Loucy (cell line): ENCODE results near the gene TRA2B.

ENCODE experiments used
- H2AFZ ChIP-seq: fragments of 200-600 bp; sonication (generic); 2 replicates; pipeline ENCODE4 v1.6.0; 2016; ENCODE audit warnings: antibody characterized with exemption, mild to moderate bottlenecking, low read length, moderate library complexity
- H3F3A ChIP-seq: fragments of 200-600 bp; 2 replicates; pipeline ENCODE4 v1.6.0; 2016; ENCODE audit warnings: antibody characterized with exemption, low read depth, mild to moderate bottlenecking
- H3K27me3 ChIP-seq: fragments of 200-600 bp; sonication (generic); 2 replicates; pipeline ENCODE4 v1.6.1; 2014; ENCODE audit warnings: low read length, mild to moderate bottlenecking; ENCODE audit not compliant: insufficient read depth, poor library complexity, severe bottlenecking
- H3K36me3 ChIP-seq: fragments of 200-600 bp; sonication (generic); 2 replicates; pipeline ENCODE4 v1.6.1; 2016; ENCODE audit warnings: low read length; ENCODE audit not compliant: insufficient read depth
- H3K4me1 ChIP-seq: fragments of 200-600 bp; sonication (generic); 2 replicates; pipeline ENCODE4 v1.5.1; 2014; ENCODE audit warnings: low read length, mild to moderate bottlenecking; ENCODE audit not compliant: insufficient read depth, poor library complexity, severe bottlenecking
- H3K4me2 ChIP-seq: fragments of 200-600 bp; sonication (generic); 2 replicates; pipeline ENCODE4 v1.6.0; 2014; ENCODE audit warnings: antibody characterized with exemption, low read length, low read depth, mild to moderate bottlenecking; ENCODE audit not compliant: poor library complexity, severe bottlenecking
- H3K4me3 ChIP-seq: fragments of 200-600 bp; sonication (generic); 2 replicates; pipeline ENCODE4 v1.5.1; 2014; ENCODE audit warnings: low read length, mild to moderate bottlenecking, mixed read lengths; ENCODE audit not compliant: poor library complexity, severe bottlenecking
- H3K79me2 ChIP-seq: fragments of 200-600 bp; sonication (generic); 2 replicates; pipeline ENCODE4 v1.6.1; 2014; ENCODE audit warnings: low read length; ENCODE audit not compliant: insufficient read depth
- H3K9ac ChIP-seq: fragments of 200-600 bp; sonication (generic); 2 replicates; pipeline ENCODE4 v1.6.0; 2014; ENCODE audit warnings: mild to moderate bottlenecking, low read depth, low read length, moderate library complexity; ENCODE audit not compliant: poor library complexity, severe bottlenecking
- H3K9me2 ChIP-seq: fragments of 200-600 bp; sonication (generic); replicated peaks from 2 replicates; pipeline ENCODE4 v1.6.1; 2016; ENCODE audit warnings: low read depth, low read length, mixed read lengths
- H3K9me3 ChIP-seq: fragments of 200-600 bp; sonication (generic); 2 replicates; pipeline ENCODE4 v1.6.1; 2014; ENCODE audit warnings: mild to moderate bottlenecking, antibody characterized with exemption, low read length, low read depth; ENCODE audit not compliant: insufficient read depth
- H4K20me1 ChIP-seq: fragments of 200-600 bp; sonication (generic); 2 replicates; pipeline ENCODE4 v1.6.0; 2014; ENCODE audit warnings: antibody characterized with exemption, low read length, mild to moderate bottlenecking; ENCODE audit not compliant: insufficient read depth, poor library complexity, severe bottlenecking
- EZH2phosphoT487 ChIP-seq: fragments of 200-600 bp; IDR thresholded peaks from 2 replicates; pipeline ENCODE4 v1.6.1; 2018; ENCODE audit warnings: antibody characterized with exemption, mild to moderate bottlenecking, moderate library complexity, borderline replicate concordance
- TF ChIP-seq, protein P1 (sequence below): fragments of 200-600 bp; sonication (generic); conservative IDR thresholded peaks from 2 replicates; pipeline ENCODE4 v1.5.1; 2014; ENCODE audit warnings: mild to moderate bottlenecking, antibody characterized with exemption, low read length

Gene TRA2B

DNA sequence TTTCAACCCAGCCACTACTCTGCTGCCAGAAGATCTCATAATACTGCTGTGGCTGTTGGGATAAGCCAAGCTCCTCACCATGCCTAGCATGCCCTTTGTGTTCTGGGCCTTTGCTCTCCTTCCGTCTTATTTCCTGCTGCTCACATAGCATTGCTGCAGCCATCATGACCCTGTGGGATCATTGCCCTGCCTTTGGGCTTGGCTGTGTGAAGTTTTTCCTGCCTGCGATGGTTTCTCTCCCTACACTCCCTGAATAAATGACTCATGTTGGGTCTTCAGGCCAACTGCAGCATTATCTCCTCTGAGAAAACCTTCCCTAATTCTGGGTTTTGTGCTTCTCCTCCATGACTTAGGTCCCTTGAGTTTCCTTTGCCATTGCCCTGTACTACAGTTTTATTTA lies 20.8 kb upstream of the TRA2B start:
- Histone ChIP-seq H3K4me3 (no peak overlapping the region), H3K9me3 (no peaks in the 10 kb centered on the region), H3F3A (no peaks in the 10 kb centered on the region), H3K27me3 (no peaks in the 10 kb centered on the region), H3K4me2 (no peak overlapping the region), H4K20me1 (no peaks in the 10 kb centered on the region), H3K9me2 (no peaks in the 10 kb centered on the region), H3K79me2 (no peaks in the 10 kb centered on the region), H3K36me3 (no peaks in the 10 kb centered on the region), H3K9ac (no peak overlapping the region), H2AFZ (no peak overlapping the region), H3K4me1 (peaks cover 10% of the 10 kb centered on the region)
- TF ChIP-seq EZH2phosphoT487, result no peak
- TF ChIP-seq, protein P1, sequence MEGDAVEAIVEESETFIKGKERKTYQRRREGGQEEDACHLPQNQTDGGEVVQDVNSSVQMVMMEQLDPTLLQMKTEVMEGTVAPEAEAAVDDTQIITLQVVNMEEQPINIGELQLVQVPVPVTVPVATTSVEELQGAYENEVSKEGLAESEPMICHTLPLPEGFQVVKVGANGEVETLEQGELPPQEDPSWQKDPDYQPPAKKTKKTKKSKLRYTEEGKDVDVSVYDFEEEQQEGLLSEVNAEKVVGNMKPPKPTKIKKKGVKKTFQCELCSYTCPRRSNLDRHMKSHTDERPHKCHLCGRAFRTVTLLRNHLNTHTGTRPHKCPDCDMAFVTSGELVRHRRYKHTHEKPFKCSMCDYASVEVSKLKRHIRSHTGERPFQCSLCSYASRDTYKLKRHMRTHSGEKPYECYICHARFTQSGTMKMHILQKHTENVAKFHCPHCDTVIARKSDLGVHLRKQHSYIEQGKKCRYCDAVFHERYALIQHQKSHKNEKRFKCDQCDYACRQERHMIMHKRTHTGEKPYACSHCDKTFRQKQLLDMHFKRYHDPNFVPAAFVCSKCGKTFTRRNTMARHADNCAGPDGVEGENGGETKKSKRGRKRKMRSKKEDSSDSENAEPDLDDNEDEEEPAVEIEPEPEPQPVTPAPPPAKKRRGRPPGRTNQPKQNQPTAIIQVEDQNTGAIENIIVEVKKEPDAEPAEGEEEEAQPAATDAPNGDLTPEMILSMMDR, result no peak

DNA sequence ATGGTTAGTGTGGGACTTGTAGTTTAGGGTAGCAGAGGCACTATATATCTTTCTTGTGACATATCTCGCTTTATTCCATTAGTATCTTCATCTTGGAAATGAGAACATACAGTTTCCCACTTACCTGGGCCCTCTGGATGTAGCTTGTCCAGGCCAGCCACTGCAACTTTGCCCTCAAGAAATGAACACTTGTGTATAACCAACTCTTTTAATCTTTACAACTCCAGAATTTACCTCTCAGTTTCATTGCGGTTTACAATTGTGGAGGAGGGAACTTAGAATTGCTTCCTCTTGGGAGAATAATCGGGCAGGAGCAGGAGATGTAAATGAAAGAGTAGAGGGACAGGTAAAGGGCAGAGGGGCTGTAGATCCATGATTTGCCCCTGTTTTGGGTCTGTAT lies 18.4 kb upstream of the TRA2B start:
- H3K36me3 ChIP-seq, result no peaks in the 10 kb centered on the region
- H3F3A ChIP-seq, result no peaks in the 10 kb centered on the region
- no peak overlapping the region for H3K4me3 ChIP-seq
- H3K9me2 ChIP-seq, result no peaks in the 10 kb centered on the region
- TF ChIP-seq, protein P1, result no peak
- no peak for TF ChIP-seq EZH2phosphoT487
- no peaks in the 10 kb centered on the region for H4K20me1 ChIP-seq
- H2AFZ ChIP-seq, result no peak overlapping the region
- H3K4me2 ChIP-seq, result no peak overlapping the region
- no peaks in the 10 kb centered on the region for H3K9me3 ChIP-seq
- H3K9ac ChIP-seq, result no peak overlapping the region
- H3K79me2 ChIP-seq, result no peaks in the 10 kb centered on the region
- peaks cover 10% of the 10 kb centered on the region for H3K4me1 ChIP-seq
- H3K27me3 ChIP-seq, result no peaks in the 10 kb centered on the region

DNA sequence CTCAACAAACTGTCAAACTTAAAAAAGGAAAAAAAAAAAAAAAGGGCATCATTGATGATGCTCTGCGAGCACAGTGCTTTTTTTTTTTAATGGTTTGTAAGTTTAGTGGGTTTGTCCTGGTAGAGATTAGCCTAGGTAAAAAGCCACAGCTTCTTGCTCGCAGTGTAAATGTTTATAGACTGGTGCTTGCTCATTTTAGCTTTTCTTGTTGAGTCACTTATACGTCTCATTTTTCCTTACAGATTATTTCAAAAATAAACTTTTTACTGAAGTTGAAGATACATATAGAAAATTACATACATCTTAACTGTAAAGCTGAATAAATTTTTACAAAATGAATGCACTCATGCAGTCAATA lies 16.5 kb upstream of the TRA2B start:
- no peaks in the 10 kb centered on the region for H3K36me3 ChIP-seq
- no peaks in the 10 kb centered on the region for H3K4me1 ChIP-seq
- H3K9me3 ChIP-seq, result no peaks in the 10 kb centered on the region
- no peak overlapping the region for H3K9ac ChIP-seq
- no peaks in the 10 kb centered on the region for H3K27me3 ChIP-seq
- H2AFZ ChIP-seq, result no peak overlapping the region
- H3K9me2 ChIP-seq, result no peaks in the 10 kb centered on the region
- H3K4me3 ChIP-seq, result no peak overlapping the region
- no peak overlapping the region for H3K4me2 ChIP-seq
- H3K79me2 ChIP-seq, result no peaks in the 10 kb centered on the region
- TF ChIP-seq, protein P1, result no peak
- TF ChIP-seq EZH2phosphoT487, result no peak
- no peaks in the 10 kb centered on the region for H3F3A ChIP-seq
- H4K20me1 ChIP-seq, result no peaks in the 10 kb centered on the region
